Measurements from ENCODE around the gene PSTPIP1. TPM values are rescaled to one million over a fixed set of nuclear protein-coding genes. Genes with fewer than 3 reads are reported as not detected.

PSTPIP1 gene
- total RNA-seq, 1 experiment from 2014 or later, result not detected

DNA sequence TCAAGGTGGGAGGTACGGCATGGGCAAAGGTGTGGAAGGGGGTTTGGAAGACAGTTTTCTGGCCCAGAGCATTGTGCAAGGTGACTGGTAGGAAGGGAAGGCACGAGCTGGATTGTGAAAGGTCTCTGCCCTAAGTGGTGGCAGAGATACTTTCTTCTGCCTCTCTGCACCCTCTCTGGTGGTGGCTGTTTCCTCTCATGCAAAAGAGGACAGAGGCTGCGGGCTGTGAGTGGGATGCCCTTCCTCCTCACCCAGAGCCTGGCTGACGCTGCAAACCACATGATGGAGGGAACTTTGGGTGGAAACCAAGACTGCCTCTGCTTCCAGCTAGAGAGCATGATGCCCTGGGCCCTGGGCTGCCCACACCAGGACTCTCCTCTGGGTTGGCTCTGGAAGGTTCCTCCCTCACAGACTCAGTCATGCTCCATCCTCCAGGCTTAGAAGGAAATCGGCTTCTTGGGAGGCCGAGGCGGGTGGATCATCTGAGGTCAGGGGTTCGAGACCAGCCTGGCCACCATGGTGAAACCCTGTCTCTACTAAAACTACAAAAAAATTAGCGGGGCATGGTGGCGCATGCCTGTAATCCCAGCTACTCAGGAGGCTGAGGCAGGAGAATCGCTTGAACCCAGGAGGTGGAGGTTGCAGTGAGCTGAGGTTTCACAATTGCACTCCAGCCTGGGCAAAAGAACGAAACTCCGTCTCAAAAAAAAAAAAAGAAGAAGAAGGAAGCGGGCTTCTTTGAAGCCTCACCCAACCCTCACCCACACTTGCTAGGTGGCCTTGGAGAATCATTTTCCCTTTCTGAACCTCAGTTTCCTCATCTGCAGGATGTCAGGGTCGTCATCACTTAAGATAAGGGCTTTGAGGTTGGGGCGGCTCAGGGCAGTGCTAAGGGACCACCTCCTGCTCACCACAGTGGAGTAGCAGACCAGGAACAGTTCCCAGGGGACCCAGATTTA lies 8.3 kb downstream of the PSTPIP1 start:
- intact Hi-C loops (cut with micrococcal nuclease), result no loop called here
- Histone ChIP-seq H3K79me2 (ENCODE audit: low read length) (no peaks in the 10 kb centered on the region), H3K27ac (ENCODE audit: low read length) (no peak overlapping the region), H2AFZ (ENCODE audit: low read length) (no peak overlapping the region), H4K20me1 (ENCODE audit: low read length) (no peaks in the 10 kb centered on the region), H3K9me3 (ENCODE audit: low read length) (no peaks in the 10 kb centered on the region), H3K27me3 (ENCODE audit: low read length) (0 out of 2 replicates have a peak, but pooled peaks cover 5% of the 10 kb centered on the region), H3K4me1 (ENCODE audit: insufficient read depth, low read length) (no peaks in the 10 kb centered on the region), H3F3A (ENCODE audit: low read length, unreplicated experiment) (no peaks in the 10 kb centered on the region), H3K9ac (ENCODE audit: low read length) (no peak overlapping the region), H3K9me2 (replicated peaks; ENCODE audit: low read length) (no peaks in the 10 kb centered on the region), H3K4me2 (ENCODE audit: low read length) (no peak overlapping the region), H3K4me3 (ENCODE audit: low read length) (no peak overlapping the region), H3K36me3 (ENCODE audit: low read depth, low read length) (no peaks in the 10 kb centered on the region)
- DNase-seq, result no peak
- no peak for ATAC-seq
- ChIA-PET POLR2A (ENCODE audit: unreplicated experiment) (no interaction called here), CTCF (interaction anchor here (0.6 kb wide), 1 partner anchor 52 kb away, joined by 3 read pairs; no protein-coding TSS in a partner anchor)
- no peak for TF ChIP-seq CTCF (conservative IDR thresholded peaks at IDR 0.05; ENCODE audit: low read depth, low read length)
- no peak for TF ChIP-seq EZH2 (IDR thresholded peaks at IDR 0.05; ENCODE audit: low read length, unreplicated experiment)
- TF ChIP-seq EZH2phosphoT487 (IDR thresholded peaks at IDR 0.05; ENCODE audit: borderline replicate concordance, low read length), result no peak
- no TSS peak for BruUV-seq (replicated peaks)

- no peaks in the 10 kb centered on the region for H3K9me3 ChIP-seq (ENCODE audit: low read length)
- no peak overlapping the region for H3K27ac ChIP-seq (ENCODE audit: low read length)
- intact Hi-C loops (cut with micrococcal nuclease), result no loop called here
- no peaks in the 10 kb centered on the region for H4K20me1 ChIP-seq (ENCODE audit: low read length)
- TF ChIP-seq EZH2 (IDR thresholded peaks at IDR 0.05; ENCODE audit: low read length, unreplicated experiment) (no peak), CTCF (conservative IDR thresholded peaks at IDR 0.05; ENCODE audit: low read depth, low read length) (no peak), EZH2phosphoT487 (IDR thresholded peaks at IDR 0.05; ENCODE audit: borderline replicate concordance, low read length) (no peak)
- ChIA-PET POLR2A (ENCODE audit: unreplicated experiment) (no interaction called here), CTCF (no interaction called here)
- no peak for ATAC-seq
- H3K4me2 ChIP-seq (ENCODE audit: low read length), result no peak overlapping the region
- no peaks in the 10 kb centered on the region for H3K9me2 ChIP-seq (replicated peaks; ENCODE audit: low read length)
- H3K4me1 ChIP-seq (ENCODE audit: insufficient read depth, low read length), result no peaks in the 10 kb centered on the region
- no peaks in the 10 kb centered on the region for H3F3A ChIP-seq (ENCODE audit: low read length, unreplicated experiment)
- no peak overlapping the region for H2AFZ ChIP-seq (ENCODE audit: low read length)
- 0 out of 2 replicates have a peak, but pooled peaks cover 5% of the 10 kb centered on the region for H3K27me3 ChIP-seq (ENCODE audit: low read length)
- no peak overlapping the region for H3K4me3 ChIP-seq (ENCODE audit: low read length)
- no peak for DNase-seq
- no peaks in the 10 kb centered on the region for H3K36me3 ChIP-seq (ENCODE audit: low read depth, low read length)
- H3K79me2 ChIP-seq (ENCODE audit: low read length), result no peaks in the 10 kb centered on the region
- no peak overlapping the region for H3K9ac ChIP-seq (ENCODE audit: low read length)
- no TSS peak for BruUV-seq (replicated peaks)
These were observed 9.3 kb downstream of the PSTPIP1 start for GRCh38 chr15:77004189-77004588.

DNA sequence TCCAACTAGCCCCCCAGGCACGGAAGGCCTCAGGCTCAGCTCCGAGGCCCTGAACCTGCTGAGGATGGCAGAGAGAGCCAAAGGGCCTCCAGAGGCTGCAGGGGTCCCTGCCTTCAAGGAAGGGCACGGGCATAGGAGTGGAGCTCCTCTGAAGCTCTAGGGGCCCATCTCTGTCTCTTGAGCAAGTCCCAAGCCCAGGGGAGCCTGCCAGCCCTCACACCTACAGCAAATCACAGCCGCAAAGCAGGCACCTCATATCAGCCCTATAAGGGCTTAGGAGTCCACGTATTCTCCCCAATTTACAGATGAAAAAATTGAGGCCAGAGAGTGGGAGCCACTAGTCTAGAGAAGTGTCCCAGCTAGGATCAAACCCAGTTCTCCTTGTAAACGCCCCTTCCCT lies 14.2 kb downstream of the PSTPIP1 start:
- CTCF ChIA-PET, result no interaction called here
- H3K9ac ChIP-seq (ENCODE audit: low read length), result no peak overlapping the region
- H3K9me3 ChIP-seq (ENCODE audit: low read length), result no peaks in the 10 kb centered on the region
- BruUV-seq (replicated peaks), result no TSS peak
- DNase-seq (no peak), ATAC-seq (no peak)
- no peak overlapping the region for H3K4me2 ChIP-seq (ENCODE audit: low read length)
- no peaks in the 10 kb centered on the region for H4K20me1 ChIP-seq (ENCODE audit: low read length)
- TF ChIP-seq EZH2 (IDR thresholded peaks at IDR 0.05; ENCODE audit: low read length, unreplicated experiment) (no peak), CTCF (conservative IDR thresholded peaks at IDR 0.05; ENCODE audit: low read depth, low read length) (no peak), EZH2phosphoT487 (IDR thresholded peaks at IDR 0.05; ENCODE audit: borderline replicate concordance, low read length) (no peak)
- no peak overlapping the region for H3K27ac ChIP-seq (ENCODE audit: low read length)
- intact Hi-C loops (cut with micrococcal nuclease), result no loop called here
- H3K27me3 ChIP-seq (ENCODE audit: low read length), result 0 out of 2 replicates have a peak, but pooled peaks cover 5% of the 10 kb centered on the region
- no peaks in the 10 kb centered on the region for H3K79me2 ChIP-seq (ENCODE audit: low read length)
- no peaks in the 10 kb centered on the region for H3K36me3 ChIP-seq (ENCODE audit: low read depth, low read length)
- POLR2A ChIA-PET (ENCODE audit: unreplicated experiment), result no interaction called here
- no peak overlapping the region for H3K4me3 ChIP-seq (ENCODE audit: low read length)
- no peaks in the 10 kb centered on the region for H3F3A ChIP-seq (ENCODE audit: low read length, unreplicated experiment)
- no peak overlapping the region for H2AFZ ChIP-seq (ENCODE audit: low read length)
- H3K4me1 ChIP-seq (ENCODE audit: insufficient read depth, low read length), result no peaks in the 10 kb centered on the region
- H3K9me2 ChIP-seq (replicated peaks; ENCODE audit: low read length), result no peaks in the 10 kb centered on the region
